ENCODE measurements around the gene CYGB. TPM values are rescaled to one million over a fixed set of nuclear protein-coding genes. Genes with fewer than 3 reads are reported as not detected.

CYGB gene
- total RNA-seq, 1 donor from 2014 or later = 9.1 TPM

GRCh38 chr17:76493505-76494167, 43.9 kb downstream of the CYGB start:
- Mint-ChIP-seq H3K27me3 (ENCODE audit: unreplicated experiment) (no peaks in the 10 kb centered on the region), H3K4me3 (ENCODE audit: unreplicated experiment) (peak overlapping the region; percentile 54), H3K9me3 (ENCODE audit: unreplicated experiment) (no peaks in the 10 kb centered on the region), H3K27ac (ENCODE audit: unreplicated experiment) (peak overlapping the region; percentile 95), H3K36me3 (ENCODE audit: unreplicated experiment) (no peaks in the 10 kb centered on the region), H3K4me1 (ENCODE audit: unreplicated experiment) (peaks cover 49% of the 10 kb centered on the region)
- TF ChIP-seq, protein P1, sequence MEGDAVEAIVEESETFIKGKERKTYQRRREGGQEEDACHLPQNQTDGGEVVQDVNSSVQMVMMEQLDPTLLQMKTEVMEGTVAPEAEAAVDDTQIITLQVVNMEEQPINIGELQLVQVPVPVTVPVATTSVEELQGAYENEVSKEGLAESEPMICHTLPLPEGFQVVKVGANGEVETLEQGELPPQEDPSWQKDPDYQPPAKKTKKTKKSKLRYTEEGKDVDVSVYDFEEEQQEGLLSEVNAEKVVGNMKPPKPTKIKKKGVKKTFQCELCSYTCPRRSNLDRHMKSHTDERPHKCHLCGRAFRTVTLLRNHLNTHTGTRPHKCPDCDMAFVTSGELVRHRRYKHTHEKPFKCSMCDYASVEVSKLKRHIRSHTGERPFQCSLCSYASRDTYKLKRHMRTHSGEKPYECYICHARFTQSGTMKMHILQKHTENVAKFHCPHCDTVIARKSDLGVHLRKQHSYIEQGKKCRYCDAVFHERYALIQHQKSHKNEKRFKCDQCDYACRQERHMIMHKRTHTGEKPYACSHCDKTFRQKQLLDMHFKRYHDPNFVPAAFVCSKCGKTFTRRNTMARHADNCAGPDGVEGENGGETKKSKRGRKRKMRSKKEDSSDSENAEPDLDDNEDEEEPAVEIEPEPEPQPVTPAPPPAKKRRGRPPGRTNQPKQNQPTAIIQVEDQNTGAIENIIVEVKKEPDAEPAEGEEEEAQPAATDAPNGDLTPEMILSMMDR (IDR thresholded peaks at IDR 0.05) = no peak
- no peak for DNase-seq (ENCODE audit: extremely low spot score, unreplicated experiment)

DNA sequence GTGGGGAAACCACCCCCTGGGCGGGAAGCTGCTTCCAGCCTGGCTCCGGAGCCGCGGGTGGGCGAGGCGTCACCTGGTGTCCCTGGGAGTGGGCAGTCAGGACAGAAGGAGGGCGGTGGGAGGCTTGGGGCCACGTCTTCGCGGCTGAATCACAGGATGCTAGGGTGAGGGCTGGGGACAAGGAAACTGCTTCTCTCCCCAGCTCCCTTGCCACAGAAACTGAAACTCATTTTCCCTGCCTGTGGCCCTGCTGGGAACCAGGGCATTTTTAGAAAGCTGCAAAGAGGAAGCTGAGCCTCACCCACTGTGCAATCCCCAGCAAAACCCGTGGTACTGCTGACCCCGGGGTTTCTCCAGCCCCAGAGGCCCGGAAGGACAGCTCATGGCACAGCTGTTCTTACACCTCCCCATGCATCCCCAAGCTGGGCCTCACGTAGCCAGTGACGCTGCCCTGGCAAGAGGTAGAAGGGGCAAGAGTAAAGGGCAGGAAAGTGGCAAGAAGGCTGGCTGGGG, 44.5 kb downstream of the CYGB start:
- Mint-ChIP-seq H3K36me3 (ENCODE audit: unreplicated experiment) (no peaks in the 10 kb centered on the region), H3K4me3 (ENCODE audit: unreplicated experiment) (peak overlapping the region; percentile 54), H3K27ac (ENCODE audit: unreplicated experiment) (peak overlapping the region; percentile 95), H3K9me3 (ENCODE audit: unreplicated experiment) (no peaks in the 10 kb centered on the region), H3K27me3 (ENCODE audit: unreplicated experiment) (no peaks in the 10 kb centered on the region), H3K4me1 (ENCODE audit: unreplicated experiment) (peaks cover 43% of the 10 kb centered on the region)
- peak; percentile 91 for DNase-seq (ENCODE audit: extremely low spot score, unreplicated experiment)
- TF ChIP-seq, protein P1 (IDR thresholded peaks at IDR 0.05) = no peak

DNA sequence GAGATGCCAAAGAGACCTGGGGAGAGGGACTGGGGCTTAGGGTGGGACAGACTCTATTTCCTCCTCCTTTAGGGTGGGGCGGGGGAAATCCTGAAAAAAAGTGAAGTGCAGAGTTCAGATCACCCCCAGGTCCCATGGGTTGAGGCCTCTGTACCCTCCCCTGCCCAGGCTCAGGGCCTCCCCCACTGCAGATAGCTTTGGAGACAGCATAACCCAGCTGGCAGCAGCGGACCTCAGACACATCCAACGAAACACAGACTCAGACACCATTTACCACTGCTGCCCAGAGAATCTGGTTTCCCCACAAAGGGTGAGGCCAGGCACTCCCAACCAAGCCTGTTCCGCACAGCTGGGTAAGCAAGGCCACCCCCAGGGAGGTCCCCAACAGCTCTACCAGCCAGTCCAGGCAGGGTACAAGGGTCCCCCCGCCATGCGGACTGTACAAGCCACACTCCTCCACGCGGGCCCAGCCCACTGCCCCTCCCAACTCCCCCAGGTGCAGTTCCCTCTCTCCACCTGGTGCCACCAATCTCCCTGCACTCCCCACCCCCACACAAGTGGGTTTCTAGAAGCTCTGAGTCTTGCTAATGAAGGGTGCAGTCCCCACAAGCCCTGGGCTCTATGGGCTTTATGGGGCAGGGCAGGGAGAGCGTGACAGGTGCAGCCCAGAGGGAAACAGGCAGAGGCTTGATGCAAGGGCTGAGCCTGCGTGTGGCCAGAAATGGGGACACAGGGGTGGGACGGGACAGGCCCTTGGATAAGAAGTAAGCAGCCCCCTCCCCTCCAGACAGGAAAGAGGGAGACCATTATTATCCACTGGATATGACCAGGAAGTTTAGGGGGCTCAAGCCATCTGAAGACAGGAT, 45.2 kb downstream of the CYGB start:
- no peaks in the 10 kb centered on the region for H3K27me3 Mint-ChIP-seq (ENCODE audit: unreplicated experiment)
- DNase-seq (ENCODE audit: extremely low spot score, unreplicated experiment) = no peak
- peaks cover 3% of the 10 kb centered on the region for H3K36me3 Mint-ChIP-seq (ENCODE audit: unreplicated experiment)
- TF ChIP-seq, protein P1 (IDR thresholded peaks at IDR 0.05) = no peak
- H3K9me3 Mint-ChIP-seq (ENCODE audit: unreplicated experiment) = no peaks in the 10 kb centered on the region
- H3K4me3 Mint-ChIP-seq (ENCODE audit: unreplicated experiment) = peak overlapping the region; percentile 54
- H3K27ac Mint-ChIP-seq (ENCODE audit: unreplicated experiment) = peak overlapping the region; percentile 95
- H3K4me1 Mint-ChIP-seq (ENCODE audit: unreplicated experiment) = peaks cover 36% of the 10 kb centered on the region

GRCh38 chr17:76491271-76492122, 46.0 kb downstream of the CYGB start:
- H3K36me3 Mint-ChIP-seq (ENCODE audit: unreplicated experiment) = peaks cover 3% of the 10 kb centered on the region
- TF ChIP-seq, protein P1 (IDR thresholded peaks at IDR 0.05) = no peak
- no peak for DNase-seq (ENCODE audit: extremely low spot score, unreplicated experiment)
- H3K27me3 Mint-ChIP-seq (ENCODE audit: unreplicated experiment) = no peaks in the 10 kb centered on the region
- H3K4me1 Mint-ChIP-seq (ENCODE audit: unreplicated experiment) = peaks cover 30% of the 10 kb centered on the region
- no peaks in the 10 kb centered on the region for H3K9me3 Mint-ChIP-seq (ENCODE audit: unreplicated experiment)
- peak overlapping the region; percentile 52 for H3K27ac Mint-ChIP-seq (ENCODE audit: unreplicated experiment)
- H3K4me3 Mint-ChIP-seq (ENCODE audit: unreplicated experiment) = no peak overlapping the region

Measured in osteocyte (in vitro differentiated cells).